Lower leg skin (tissue), 4 donors: ENCODE measurements around the gene CDK17. TPM values are rescaled to one million over a fixed set of nuclear protein-coding genes. Genes with fewer than 3 reads are reported as not detected.
"Not testable (repeated sequence)": the region's sequence is repeated elsewhere in the genome, so short reads cannot be mapped to it uniquely, and the experiment has no call there.

Experiments
- DNase-seq, 2 donors: peaks; one replicate each; pipeline ENCODE4 v3.0.0-alpha.2; 2019; ENCODE audit warnings: low spot score in 2 of 2
- H3K4me3 ChIP-seq: fragments of 200-600 bp; sonication (generic); 2 replicates; pipeline ENCODE4 v1.5.1; 2017; ENCODE audit warnings: mild to moderate bottlenecking, low read depth; ENCODE audit not compliant: poor library complexity, severe bottlenecking
- CTCF ChIP-seq, 3 donors: fragments of 450-650 bp; IDR thresholded peaks; one replicate each; pipeline ENCODE4 v1.5.1; 2016; ENCODE audit warnings: antibody characterized with exemption in 3 of 3, mild to moderate bottlenecking in 3 of 3, moderate library complexity in 2 of 3
- POLR2A ChIP-seq, 2 donors: fragments of 450-650 bp; IDR thresholded peaks; one replicate each; pipeline ENCODE4 v1.6.1; 2016 to 2017; ENCODE audit warnings: antibody characterized with exemption in 2 of 2, mild to moderate bottlenecking in 1 of 2, moderate library complexity in 1 of 2
- WGBS, 2 donors: methylation state at CpG; one replicate each; pipeline ENCODE4 v1.1.5; 2018; 5-methylcytosine and 5-hydroxymethylcytosine counted together
- intact Hi-C: fragments of 100-400 bp; cut with DNase I; formaldehyde crosslinking; loops from one replicate; pipeline ENCODE4 v1.15.0; 2023; ENCODE audit warnings: low total_unique reads
- total RNA-seq, 4 donors: library from RNA; depleted of rRNA; stranded (reverse); fragments of >200 nt; gene quantifications; one replicate each; pipeline ENCODE4 v1.1.0, GENCODE V29; 2016

The CDK17 gene
- total RNA-seq, 4 donors from 2014 or later = 27.3 to 41.9 (median 30.8) TPM

- TF ChIP-seq CTCF (IDR thresholded peaks at IDR 0.05) = no peak
- no peak for TF ChIP-seq POLR2A (IDR thresholded peaks at IDR 0.05)
- 71 to 73% methylated on average over 6 of the region's 6 CpGs for WGBS, 2 donors
- intact Hi-C loops = no loop called here
- H3K4me3 ChIP-seq = no peak overlapping the region
- DNase-seq = no peak
These were observed 20.8 kb upstream of the CDK17 start for GRCh38 chr12:96421014-96421413.

DNA sequence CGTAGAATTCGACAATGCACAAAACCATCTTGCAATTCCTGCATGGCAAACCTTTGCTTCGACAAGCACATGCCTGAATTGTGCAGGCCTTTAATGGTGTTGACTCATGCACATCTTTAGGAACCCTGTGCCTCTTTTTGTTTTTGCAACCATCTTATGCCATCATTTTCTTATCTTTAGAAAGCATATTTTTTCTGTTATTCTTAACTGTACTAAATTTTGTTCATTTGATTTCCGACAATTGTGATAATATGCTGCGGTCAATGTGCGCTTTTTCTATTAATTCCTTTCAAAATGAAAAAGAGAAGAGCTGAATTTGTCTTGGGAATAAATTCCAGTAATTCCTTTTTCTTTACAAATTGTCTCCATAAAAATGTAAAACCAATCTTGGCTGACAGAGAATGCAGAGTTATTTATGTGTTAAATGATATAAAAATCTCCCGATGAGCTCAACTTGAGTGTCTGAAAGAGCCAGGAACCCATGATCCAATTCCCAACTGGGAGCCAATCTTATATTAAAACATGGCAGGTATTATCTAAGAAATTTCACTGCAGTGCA lies 20.1 kb upstream of the CDK17 start:
- no peak overlapping the region for H3K4me3 ChIP-seq
- intact Hi-C loops = no loop called here
- WGBS, 2 donors = 74 to 79% methylated on average over 7 of the region's 7 CpGs
- no peak for DNase-seq
- TF ChIP-seq POLR2A (IDR thresholded peaks at IDR 0.05) (no peak), CTCF (IDR thresholded peaks at IDR 0.05) (no peak)

DNA sequence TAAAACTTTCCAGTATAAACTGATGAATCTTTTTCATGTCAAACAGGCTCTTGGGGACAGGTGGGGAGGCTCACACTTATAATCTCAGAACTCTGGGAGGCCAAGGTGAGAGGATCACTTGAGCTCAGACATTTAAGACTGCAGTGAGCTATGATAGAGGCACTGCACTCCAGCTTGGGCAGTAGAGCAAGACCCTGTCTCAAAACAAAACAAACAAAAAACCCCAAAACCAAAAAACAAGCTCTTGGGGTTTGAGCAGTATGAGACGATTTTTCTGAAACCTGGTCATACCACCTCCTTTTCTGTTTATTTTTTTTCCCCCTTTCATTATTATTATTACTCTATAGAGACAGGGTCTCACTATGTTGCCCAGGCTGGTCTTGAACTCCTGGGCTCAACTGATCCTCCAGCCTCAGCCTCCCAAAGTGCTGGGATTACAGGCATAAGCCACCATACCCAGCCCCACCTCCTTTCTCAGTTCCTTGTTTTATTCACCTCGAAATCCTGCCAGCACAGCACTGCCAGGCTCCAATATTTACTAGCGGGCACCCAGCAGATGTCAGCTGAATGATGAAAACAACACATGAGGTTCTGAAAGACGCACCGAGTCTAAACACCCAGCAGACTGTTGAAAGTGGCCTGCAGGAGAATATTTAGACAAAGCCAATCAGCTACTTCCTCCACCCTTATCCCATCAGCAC lies 19.5 kb upstream of the CDK17 start:
- H3K4me3 ChIP-seq = no peak overlapping the region
- DNase-seq = no peak
- intact Hi-C loops = no loop called here
- no peak for TF ChIP-seq POLR2A (IDR thresholded peaks at IDR 0.05)
- TF ChIP-seq CTCF (IDR thresholded peaks at IDR 0.05) = no peak
- WGBS, 2 donors = 82 to 88% methylated on average over 5 of the region's 5 CpGs

GRCh38 chr12:96417688-96418087 lies 17.4 kb upstream of the CDK17 start:
- DNase-seq, intact Hi-C loops, H3K4me3 ChIP-seq: not testable (repeated sequence)
- WGBS, 2 donors = 94 to 98% methylated on average over 2 of the region's 2 CpGs

DNA sequence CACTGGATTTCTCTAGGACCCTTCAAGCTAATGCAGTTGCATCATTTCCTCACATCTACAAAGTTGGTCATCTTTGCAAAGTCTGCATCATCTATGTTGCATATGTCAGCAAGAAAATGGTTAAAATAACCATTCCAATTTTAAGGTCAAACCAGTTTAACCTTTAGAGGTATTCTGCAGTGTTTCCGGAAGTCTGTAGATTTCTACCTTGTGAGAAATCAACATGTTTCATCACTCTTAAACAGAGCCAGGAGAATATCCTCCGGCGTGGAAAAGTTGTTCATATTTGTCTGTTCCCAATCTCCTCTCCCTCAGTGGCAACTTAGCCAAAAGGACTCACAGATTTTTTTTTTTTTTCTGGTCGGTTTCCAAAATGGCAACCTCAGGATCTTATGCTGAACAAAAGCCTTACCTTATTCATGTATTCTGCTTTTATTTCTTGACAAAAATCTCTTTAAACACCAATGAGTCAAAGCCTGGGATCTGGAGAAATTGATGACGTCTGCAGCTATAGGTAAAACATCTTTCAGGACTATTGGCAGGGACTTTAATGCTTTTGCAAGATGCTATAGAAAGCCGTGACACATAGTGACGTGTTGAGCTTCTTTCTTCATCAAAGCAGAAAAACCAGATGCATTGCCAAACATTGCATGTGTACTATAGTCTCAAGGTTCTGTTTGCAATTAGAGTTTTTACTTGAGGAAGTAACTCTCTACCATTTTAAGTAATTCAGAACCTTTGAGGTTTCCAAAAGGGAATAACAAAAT lies 16.0 kb upstream of the CDK17 start:
- 29 to 55% methylated on average over 7 of the region's 7 CpGs for WGBS, 2 donors
- TF ChIP-seq CTCF (IDR thresholded peaks at IDR 0.05) (no peak), POLR2A (IDR thresholded peaks at IDR 0.05) (no peak)
- intact Hi-C loops = no loop called here
- H3K4me3 ChIP-seq = no peak overlapping the region
- no peak for DNase-seq

DNA sequence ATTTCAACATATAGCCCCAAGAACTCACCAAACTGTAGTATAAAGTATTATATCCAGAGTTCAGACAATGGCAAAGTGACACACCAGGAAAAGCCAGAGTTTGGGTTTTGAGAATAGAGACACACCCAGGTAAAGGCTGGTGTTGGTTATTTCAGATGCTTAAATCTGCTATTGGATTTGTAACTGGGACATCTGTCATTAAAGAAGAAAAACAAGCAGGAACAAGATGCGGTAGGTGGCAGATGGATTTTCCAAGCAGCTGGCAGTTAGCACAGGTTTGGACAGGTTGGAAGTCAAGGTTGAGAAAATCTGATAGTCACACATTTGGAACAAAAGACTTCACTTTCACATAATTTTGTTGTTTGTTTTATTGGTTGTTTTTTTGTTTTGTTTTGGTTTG lies 14.4 kb upstream of the CDK17 start:
- intact Hi-C loops = no loop called here
- no peak overlapping the region for H3K4me3 ChIP-seq
- TF ChIP-seq POLR2A (IDR thresholded peaks at IDR 0.05) (no peak), CTCF (IDR thresholded peaks at IDR 0.05) (no peak)
- WGBS, 2 donors = 47 to 57% methylated on average over 1 of the region's 1 CpG
- no peak for DNase-seq
